ENCODE results near the gene UNC5CL.
A peak's percentile ranks its signal among the peaks of the same experiment; 100 is the strongest.

Gene UNC5CL

DNA sequence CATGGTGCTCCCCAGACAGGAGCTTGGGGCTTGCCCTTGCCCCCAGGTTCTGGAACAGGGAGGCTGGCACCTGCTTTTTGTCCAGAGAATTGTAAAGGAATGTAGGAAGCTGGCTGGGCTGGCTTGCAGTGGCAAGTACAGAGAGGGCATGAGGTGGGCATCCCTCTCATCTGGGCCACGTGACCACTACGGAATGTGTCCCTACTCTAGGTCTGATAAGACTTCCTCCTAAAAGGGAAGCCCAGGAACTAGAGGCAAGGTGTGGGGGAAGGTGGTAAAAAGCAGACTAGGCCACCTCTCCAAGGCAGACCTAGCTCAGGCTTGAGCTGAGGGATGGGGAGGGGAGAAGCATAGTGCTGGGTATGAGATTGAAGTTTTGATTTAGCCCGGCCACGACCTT, 38.8 kb downstream of the UNC5CL start:
- no peak for DNase-seq

DNA sequence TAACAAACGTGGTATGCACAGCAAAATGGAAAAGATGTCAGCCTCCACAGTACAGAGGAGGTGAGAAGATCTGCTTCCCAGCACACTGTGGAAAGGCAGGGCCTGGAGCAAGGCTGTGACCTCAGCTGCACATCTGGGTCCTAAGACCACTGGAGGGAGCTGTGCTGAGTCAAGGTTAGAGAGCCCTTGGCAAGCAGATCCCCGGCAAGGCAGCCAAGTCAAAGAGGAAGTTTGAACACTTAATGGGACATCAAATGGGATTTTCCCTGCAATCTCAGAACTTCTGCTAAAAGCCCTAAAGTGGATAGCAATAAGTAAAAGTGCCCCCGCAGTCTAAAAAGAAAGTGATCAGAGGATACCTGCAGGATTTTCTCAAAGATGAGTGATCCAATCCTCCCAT, 39.5 kb downstream of the UNC5CL start:
- DNase-seq: peak; percentile 12

DNA sequence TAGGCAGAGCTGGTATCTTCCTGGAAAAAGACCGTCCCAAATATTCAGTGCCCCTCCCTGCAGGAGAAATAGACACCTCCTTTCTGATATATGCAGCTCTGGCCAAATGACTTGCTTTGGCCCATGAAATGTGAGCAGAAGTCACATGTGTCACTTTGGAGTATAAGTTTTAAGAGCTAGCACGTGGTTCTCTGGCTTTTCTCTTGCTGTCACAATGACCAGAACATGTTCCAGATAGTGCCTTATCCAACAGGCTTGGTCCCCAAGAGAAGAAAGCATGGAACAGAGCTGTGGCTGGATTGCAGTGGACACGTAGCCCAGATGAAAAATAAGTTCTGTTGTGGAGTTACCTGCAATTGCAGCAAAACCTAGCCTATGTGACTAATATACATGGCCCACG, 40.4 kb downstream of the UNC5CL start:
- DNase-seq: no peak

DNA sequence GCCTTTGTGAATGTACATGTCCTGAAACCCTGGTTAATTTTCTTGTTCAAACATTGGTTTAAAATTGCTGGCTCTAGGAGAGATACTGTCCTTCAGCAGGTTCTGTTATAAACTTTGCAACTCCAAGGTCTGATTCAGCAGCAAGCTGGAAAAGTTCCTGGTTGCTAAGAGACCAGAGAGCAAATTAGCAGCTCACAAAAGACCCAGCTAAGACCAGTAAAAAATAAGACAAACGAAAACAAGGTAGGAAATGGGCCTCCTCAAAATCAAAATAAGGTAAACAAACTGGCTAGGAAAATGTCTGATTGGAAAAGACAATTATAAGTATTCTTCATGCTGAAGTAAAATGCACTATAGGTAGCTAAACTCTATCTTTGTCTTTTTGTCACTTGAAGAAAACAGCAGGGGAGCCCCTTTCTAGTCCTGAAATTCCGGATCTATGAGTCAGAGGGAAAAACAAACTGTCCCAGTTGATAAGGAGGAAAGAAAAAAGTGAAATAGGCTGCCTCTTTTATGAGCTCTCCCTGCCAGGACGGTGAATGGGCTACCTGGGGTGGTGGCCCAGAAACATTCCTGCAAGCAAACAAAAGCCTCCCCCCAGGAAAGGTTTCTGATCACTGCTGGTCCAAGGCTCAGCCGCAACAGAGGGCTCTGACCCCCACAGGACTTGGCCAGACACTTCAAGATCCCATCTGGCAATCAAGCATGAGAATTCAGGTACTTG, 41.6 kb downstream of the UNC5CL start:
- no peak for DNase-seq

DNA sequence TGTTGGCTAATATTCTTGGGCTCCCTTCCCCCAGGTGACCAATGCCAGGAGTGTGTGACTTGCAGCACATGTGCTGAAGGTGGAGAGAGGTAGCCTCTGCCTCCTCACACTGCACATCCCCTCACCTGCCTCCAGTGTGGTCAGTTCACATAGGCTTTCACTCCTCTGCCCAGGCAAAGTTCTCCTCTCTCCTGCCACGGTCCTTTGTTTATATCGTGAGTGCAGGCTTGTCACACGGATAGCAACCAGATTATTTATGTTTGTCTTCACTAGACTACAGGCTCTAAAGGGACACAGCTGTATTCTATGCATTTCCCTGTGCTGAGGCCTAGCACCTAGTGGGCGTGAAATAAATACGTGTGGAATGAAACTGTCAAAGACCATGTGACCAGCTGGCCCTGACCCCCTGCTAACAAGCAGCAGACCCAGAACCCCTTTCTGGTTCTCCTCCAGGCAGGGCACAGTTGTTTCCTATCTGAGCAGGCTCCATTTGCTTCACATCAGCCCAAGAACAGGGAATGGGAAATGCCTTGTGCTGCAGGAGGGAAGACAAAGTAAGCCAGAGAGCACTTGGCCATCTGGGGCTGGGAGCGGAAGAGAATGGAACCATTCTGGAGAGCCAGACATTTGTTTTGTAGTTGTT, 42.3 kb downstream of the UNC5CL start:
- no peak for DNase-seq

DNA sequence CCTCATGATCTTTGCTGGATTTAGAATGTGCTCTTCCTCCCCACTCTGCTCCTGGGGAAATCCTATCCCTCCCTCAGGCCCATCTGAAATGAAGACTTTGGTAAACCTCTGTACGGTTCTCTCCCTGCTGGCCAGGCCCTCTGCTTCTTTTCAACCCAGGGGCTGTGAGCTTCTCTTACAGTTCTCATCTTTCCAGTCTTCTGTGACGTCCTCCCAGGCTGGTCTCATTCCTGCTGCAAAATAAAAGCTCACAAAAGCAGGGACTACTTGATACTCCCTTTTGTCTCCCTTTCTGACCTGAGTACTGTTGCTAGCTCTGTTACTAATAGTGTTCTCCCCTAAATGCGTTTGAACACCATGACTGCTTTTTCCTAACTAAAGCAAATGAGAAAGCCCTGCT, 46.3 kb downstream of the UNC5CL start:
- DNase-seq: no peak

DNA sequence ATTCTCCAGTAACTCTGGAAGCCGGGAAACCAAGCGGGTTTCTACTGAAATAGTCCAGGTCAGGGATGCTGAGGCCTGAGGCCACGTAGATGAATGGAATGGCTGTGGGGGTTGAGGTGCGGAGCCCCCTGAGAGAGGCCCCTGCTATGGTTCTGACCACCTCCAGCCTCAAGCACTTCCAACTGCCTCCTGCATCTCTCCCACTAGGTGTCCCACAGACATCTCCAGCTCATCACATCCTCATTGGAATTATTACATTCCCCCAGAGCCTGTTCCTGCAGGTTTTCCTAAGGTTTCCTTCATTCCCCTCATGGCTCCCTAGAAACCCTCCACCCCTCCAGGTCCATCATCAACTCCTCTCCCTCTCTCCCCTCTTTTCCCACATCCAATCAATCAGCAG, 48.7 kb downstream of the UNC5CL start:
- no peak for DNase-seq

DNA sequence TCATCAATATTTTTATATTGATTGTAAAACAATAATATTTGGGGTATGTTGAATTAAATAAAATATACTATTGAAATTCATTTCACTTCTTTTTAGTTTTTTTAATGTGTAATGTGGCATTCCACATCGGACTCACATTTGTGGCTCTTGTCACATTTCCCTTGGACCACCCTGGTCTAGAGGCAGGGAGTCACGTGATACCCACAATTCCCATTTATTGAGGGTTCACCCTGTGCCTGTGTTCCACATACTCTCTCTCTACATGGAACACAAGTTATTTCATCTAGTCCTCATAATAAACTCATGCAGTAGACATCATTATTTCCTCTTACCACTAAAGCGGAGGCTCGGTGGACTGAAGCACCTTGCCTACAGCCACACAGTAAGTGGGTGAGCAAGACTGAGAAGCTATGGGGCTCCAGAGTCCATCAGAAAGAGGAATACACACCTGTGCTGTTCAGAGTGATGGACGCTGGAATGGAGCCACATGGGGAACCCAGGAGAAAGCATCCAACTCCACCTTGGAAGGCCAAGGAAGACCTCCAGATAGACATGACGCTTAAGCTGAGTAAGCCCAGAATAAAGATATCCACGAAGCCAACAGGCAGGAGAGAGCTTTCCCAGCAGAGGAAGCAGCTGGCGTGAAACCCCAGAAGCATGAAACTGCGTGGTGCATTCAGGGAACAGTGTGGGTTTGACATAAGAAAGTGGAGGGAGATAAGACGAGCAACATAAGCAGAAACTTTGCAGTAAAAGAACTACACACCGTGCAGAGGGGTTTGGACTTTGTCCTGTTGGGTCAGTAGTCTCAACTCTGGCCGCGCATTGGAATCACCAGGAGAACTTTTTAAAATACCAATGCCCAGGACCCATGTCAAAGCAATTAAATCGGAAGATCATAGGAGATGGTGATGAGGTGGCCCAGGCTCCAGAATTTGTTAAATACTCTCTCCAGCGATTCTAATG, 49.5 kb downstream of the UNC5CL start:
- no peak for DNase-seq

DNA sequence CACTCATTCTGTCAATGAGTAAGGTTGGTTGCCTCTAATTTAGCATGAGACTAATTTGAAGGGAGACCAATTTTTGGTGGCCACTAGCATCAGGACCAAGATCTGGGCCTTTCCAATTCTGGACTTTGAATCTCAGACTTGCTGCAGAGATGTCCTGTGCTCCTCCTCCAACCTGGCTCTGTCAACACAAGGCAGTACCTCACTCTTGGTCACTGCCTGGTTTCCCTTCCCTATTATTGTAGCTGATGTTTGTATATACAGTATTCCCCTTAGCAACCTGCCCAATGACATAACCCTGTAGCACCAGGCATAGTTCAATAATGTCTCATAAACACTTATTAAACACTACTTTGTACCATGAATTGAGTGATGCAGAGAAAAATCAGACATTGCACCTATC, 50.4 kb downstream of the UNC5CL start:
- no peak for DNase-seq

DNA sequence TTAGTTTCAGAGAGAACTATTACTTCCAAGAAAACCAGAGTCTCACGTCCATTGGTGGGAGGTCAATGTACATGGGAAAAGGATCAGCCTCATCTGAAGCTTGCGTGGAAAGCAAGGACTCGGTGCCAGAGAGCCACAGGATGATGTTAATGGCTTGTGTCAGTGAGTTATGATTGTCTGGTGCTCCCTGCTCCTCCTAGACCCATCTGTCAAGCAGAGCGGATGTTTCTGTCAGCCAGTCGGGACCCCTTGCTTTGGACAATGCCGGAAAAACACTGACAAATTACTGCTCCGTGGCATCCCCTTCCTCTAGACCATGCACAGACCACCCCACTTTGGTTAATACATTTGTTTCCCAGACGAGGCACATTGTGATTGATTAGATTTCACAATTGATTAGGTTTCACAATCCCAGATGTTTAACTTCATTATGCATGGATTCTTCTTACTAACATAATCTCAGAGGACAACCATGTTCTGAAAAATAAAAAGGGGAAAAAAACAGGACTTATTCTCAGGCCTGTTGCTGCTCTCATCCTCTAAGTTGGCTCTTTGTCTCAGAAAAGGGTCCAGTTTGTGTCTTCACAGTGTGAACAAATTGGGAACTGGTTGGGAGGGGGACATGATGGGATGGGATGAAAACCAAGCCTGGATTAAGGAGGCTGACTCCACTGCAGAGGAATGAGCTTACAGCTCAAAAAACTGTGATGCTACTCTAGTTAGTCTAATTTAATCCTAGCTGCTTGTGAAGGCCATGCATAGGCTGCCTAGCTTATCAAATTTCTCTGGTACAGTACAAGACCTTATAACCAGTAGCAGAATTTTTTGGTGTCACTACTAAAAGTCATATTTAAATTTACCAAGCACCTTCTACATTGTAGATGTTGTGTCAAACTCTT, 51.9 kb downstream of the UNC5CL start:
- no peak for DNase-seq

DNA sequence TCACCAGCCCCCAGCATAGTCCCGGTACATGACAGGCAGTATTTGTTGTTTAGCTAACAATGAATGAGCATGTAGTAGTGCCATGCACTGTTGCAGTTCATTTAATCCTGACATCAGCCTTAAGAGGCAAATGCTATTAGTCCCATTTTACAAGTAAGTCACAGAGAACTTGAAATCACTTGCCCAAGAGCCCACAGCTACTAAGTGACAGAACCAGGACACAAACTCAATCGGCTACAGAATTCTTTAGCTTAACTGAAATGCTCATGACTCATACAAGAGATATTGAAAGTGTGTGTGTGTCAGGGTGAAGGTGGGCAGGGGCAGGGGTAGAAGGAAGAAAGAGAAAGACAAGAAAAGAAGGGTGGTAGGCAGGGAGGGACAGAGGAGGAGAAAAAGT, 52.7 kb downstream of the UNC5CL start:
- DNase-seq: no peak

DNA sequence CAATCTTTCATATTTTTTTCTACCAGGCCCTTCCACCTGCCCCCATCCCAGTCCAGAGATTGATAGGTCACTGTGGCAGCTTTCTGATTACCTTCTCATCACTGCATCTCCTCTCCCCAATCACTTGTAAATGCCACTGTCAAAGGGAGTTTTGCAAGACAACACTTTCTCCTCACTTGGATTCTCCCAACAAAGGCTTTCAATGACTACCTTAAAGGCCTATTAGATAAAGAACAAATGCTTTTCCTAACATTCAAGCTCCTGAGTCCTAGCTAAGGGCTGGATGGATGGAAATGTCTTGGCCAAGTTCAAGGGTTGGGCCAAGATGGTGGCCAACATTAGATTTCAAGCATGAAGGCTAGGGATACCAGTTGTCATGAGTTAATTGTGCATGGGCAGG, 55.3 kb downstream of the UNC5CL start:
- DNase-seq: no peak

DNA sequence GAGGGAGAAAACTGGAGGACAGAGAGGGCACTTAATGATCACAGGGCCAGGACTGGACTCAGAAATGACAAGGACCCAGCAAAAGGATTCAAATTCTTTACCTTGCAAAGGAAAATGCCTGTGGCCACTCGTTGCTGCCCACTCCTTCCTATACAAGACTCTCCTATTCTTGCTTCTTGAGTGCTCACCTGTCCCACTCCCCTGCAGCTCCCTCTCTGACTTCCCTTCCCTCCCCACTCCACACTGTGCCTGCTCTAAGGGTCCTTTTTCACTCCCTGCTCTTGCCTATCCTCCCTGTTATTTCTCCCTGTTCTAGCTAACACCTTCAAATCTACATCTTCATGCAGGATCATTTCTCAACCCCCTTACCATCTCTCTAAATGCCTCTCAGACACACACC, 56.1 kb downstream of the UNC5CL start:
- no peak for DNase-seq

DNA sequence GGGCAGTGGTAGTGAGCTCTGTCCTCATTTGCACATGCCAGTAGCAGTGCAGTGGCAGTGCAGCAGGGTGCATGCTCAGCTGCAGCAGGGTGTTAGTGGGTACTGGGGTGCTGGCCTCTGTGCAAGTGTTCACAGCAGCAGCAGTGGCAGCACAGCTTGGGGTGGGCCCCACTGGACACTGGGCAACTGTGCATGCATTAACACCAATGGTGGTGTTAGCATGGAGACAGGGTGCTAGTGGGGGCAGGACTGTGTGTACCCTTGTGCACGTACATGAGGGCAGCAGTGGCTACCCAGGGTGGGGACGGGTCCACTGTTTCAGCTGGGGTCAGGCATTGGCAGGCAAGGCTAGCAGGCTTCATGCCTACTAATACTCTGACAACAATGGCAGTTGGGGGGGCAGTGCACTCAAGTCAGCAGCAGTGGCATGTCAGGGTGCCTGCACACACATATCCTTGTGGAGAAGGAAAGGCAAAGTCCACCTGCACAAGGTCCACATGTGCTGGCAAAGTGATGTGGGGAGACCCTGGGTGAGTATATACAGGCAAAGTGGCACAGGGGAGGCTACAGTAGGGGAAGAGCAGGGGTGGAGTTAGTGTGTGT, 60.2 kb downstream of the UNC5CL start:
- no peak for DNase-seq

DNA sequence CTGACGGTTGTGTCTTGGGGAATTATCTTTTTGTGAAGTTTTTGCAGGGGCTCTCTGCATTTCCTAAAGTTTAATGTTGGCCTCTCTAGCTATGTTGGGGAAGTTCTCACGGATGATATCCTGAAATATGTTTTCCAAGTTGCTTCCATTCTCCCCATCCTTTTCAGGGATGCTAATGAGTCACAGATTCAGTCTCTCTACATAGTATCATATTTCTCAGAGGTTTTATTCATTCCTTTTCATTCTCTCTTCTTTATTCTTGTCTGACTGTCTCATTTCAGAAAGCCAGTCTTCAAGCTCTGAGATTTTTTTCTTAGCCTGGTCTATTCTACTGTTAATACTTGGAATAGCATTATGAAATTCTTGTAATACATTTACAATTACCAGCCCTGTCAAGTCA, 61.3 kb downstream of the UNC5CL start:
- DNase-seq: no peak

DNA sequence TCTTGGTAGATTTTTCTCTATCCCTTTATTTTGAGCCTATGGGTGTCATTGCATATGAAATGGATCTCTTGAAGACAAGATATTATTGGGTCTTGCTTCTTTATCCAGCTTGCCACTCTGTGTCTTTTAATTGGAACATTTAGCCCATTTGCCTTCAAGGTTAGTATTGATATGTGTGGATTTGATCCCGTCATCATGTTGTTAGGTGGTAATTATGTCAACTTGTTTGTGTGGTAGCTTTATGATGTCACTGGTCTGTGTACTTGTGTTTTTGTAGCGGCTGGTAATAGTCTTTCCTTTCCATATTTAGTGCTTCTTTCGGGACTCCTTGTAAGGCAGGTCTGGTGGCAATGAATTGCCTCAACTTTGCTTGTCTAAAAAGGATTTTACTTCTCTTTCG, 61.9 kb downstream of the UNC5CL start:
- no peak for DNase-seq
